Measurements from ENCODE around the gene ERCC2.

DNA sequence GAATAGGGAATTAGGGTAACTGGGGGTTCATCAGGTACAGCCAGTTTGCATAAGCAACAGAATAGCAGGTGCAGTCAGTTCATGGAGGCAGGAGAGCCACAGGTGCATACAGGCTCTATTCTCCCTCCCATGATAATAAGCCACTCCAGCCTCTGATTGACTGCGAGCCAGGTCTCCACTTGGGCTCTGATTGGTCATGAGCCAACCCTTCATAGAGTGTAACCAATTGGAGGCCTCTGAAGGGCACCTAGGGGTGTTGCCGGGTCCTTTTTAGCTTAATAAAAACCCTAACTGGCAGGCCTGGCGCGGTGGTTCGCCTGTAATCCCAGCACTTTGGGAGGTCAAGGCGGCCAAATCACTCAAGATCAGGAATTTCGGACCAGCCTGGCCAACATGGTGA lies 39.0 kb downstream of the ERCC2 start:
- TF ChIP-seq, protein P1, sequence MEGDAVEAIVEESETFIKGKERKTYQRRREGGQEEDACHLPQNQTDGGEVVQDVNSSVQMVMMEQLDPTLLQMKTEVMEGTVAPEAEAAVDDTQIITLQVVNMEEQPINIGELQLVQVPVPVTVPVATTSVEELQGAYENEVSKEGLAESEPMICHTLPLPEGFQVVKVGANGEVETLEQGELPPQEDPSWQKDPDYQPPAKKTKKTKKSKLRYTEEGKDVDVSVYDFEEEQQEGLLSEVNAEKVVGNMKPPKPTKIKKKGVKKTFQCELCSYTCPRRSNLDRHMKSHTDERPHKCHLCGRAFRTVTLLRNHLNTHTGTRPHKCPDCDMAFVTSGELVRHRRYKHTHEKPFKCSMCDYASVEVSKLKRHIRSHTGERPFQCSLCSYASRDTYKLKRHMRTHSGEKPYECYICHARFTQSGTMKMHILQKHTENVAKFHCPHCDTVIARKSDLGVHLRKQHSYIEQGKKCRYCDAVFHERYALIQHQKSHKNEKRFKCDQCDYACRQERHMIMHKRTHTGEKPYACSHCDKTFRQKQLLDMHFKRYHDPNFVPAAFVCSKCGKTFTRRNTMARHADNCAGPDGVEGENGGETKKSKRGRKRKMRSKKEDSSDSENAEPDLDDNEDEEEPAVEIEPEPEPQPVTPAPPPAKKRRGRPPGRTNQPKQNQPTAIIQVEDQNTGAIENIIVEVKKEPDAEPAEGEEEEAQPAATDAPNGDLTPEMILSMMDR (IDR thresholded peaks at IDR 0.05; ENCODE audit: control extremely low read depth in 1 of 3, insufficient read depth in 1 of 3, low read depth in 1 of 3, low read length in 3 of 3) = no peak
- no peak for TF ChIP-seq GTF2F1 (IDR thresholded peaks at IDR 0.05; ENCODE audit: borderline replicate concordance, low read depth, low read length)
